OCI-LY3 (cell line): ENCODE results near the gene IRF1.

ENCODE experiments used
- H2AFZ ChIP-seq: fragments of 200-600, 300-600 bp; shearing (Covaris generic); 2 replicates; pipeline ENCODE4 v1.6.0; 2014; ENCODE audit warnings: antibody characterized with exemption, low read depth, low read length
- H3K27ac ChIP-seq: fragments of 200-600, 300-600 bp; sonication (generic); 2 replicates; pipeline ENCODE4 v1.5.1; 2014; ENCODE audit warnings: mild to moderate bottlenecking, low read length, moderate library complexity, mixed read lengths
- H3K27me3 ChIP-seq: fragments of 200-600, 300-600 bp; sonication (generic); 2 replicates; pipeline ENCODE4 v1.6.1; 2014; ENCODE audit warnings: low read depth, low read length, mixed read lengths
- H3K36me3 ChIP-seq: fragments of 200-600, 300-600 bp; sonication (generic); replicated peaks from 2 replicates; pipeline ENCODE3; 2014; ENCODE audit warnings: low read depth, low read length, mixed read lengths
- H3K4me1 ChIP-seq: fragments of 300-600, 200-600 bp; sonication (generic); 2 replicates; pipeline ENCODE4 v1.6.1; 2014; ENCODE audit warnings: low read length, mixed read lengths
- H3K4me2 ChIP-seq: fragments of 200-600, 300-600 bp; sonication (generic); 2 replicates; pipeline ENCODE4 v1.6.1; 2014; ENCODE audit warnings: low read length, mixed read lengths
- H3K4me3 ChIP-seq: fragments of 300-600, 200-600 bp; sonication (generic); 2 replicates; pipeline ENCODE4 v1.5.1; 2014; ENCODE audit warnings: antibody characterized with exemption, mild to moderate bottlenecking, low read length, moderate library complexity
- H3K79me2 ChIP-seq: fragments of 300-600, 200-600 bp; shearing (Covaris generic); 2 replicates; pipeline ENCODE4 v1.6.1; 2014; ENCODE audit warnings: mild to moderate bottlenecking, low read length, mixed read lengths
- H3K9ac ChIP-seq: fragments of 300-600, 200-600 bp; shearing (Covaris generic); 2 replicates; pipeline ENCODE4 v1.6.0; 2014; ENCODE audit warnings: mild to moderate bottlenecking, low read length, moderate library complexity
- H3K9me3 ChIP-seq: fragments of 200-600, 300-600 bp; shearing (Covaris generic); 2 replicates; pipeline ENCODE4 v1.6.1; 2014; ENCODE audit warnings: low read length, mixed read lengths; ENCODE audit not compliant: insufficient read depth
- H4K20me1 ChIP-seq: fragments of 200-600, 300-600 bp; sonication (generic); 2 replicates; pipeline ENCODE4 v1.6.1; 2016; ENCODE audit warnings: low read length, mixed read lengths; ENCODE audit not compliant: insufficient read depth
- EZH2phosphoT487 ChIP-seq: fragments of 200-600 bp; shearing (Covaris generic); IDR thresholded peaks from 2 replicates; pipeline ENCODE4 v1.6.1; 2018; ENCODE audit warnings: antibody characterized with exemption, mixed run types, low read depth
- TF ChIP-seq, protein P1 (sequence below): fragments of 200-600, 300-600 bp; sonication (generic); IDR thresholded peaks from 2 replicates; pipeline ENCODE4 v1.5.1; 2014; ENCODE audit warnings: antibody characterized with exemption, low read length, low read depth

Gene IRF1

DNA sequence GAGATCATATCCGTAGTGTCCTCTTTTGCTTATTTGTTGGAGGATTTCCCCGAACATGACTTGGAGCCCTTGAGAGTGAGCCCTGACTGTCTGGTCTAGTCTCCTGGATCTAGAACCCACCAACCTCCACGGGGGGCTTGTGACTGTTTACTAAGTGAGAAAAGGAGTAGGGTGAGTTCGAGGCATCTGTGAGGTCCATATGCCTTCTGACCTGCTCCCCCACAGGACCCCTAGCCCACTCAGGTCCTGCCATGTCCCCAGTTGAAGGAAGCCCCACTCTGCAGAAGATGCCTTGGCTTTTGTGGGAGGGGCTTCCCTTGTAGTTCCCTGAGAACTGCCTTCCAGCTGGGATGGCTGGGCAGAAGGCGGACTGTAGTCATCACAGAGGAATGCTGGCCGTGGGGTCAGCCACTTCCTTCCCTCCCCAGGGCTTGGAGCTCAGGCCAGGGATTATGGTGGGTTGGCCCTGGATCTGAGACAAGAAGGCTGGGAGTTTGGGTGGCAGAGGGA lies 7.0 kb upstream of the IRF1 start:
- H2AFZ ChIP-seq = no peak overlapping the region
- no peaks in the 10 kb centered on the region for H3K36me3 ChIP-seq
- H4K20me1 ChIP-seq = no peaks in the 10 kb centered on the region
- peaks cover 45% of the 10 kb centered on the region for H3K4me1 ChIP-seq
- peak overlapping the region; percentile 92 for H3K4me3 ChIP-seq
- H3K27me3 ChIP-seq = no peaks in the 10 kb centered on the region
- no peaks in the 10 kb centered on the region for H3K9me3 ChIP-seq
- H3K27ac ChIP-seq = no peak overlapping the region
- no peaks in the 10 kb centered on the region for H3K79me2 ChIP-seq
- peak overlapping the region; percentile 93 for H3K9ac ChIP-seq
- no peak for TF ChIP-seq EZH2phosphoT487
- TF ChIP-seq, protein P1, sequence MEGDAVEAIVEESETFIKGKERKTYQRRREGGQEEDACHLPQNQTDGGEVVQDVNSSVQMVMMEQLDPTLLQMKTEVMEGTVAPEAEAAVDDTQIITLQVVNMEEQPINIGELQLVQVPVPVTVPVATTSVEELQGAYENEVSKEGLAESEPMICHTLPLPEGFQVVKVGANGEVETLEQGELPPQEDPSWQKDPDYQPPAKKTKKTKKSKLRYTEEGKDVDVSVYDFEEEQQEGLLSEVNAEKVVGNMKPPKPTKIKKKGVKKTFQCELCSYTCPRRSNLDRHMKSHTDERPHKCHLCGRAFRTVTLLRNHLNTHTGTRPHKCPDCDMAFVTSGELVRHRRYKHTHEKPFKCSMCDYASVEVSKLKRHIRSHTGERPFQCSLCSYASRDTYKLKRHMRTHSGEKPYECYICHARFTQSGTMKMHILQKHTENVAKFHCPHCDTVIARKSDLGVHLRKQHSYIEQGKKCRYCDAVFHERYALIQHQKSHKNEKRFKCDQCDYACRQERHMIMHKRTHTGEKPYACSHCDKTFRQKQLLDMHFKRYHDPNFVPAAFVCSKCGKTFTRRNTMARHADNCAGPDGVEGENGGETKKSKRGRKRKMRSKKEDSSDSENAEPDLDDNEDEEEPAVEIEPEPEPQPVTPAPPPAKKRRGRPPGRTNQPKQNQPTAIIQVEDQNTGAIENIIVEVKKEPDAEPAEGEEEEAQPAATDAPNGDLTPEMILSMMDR = no peak
- peak overlapping the region; percentile 86 for H3K4me2 ChIP-seq

DNA sequence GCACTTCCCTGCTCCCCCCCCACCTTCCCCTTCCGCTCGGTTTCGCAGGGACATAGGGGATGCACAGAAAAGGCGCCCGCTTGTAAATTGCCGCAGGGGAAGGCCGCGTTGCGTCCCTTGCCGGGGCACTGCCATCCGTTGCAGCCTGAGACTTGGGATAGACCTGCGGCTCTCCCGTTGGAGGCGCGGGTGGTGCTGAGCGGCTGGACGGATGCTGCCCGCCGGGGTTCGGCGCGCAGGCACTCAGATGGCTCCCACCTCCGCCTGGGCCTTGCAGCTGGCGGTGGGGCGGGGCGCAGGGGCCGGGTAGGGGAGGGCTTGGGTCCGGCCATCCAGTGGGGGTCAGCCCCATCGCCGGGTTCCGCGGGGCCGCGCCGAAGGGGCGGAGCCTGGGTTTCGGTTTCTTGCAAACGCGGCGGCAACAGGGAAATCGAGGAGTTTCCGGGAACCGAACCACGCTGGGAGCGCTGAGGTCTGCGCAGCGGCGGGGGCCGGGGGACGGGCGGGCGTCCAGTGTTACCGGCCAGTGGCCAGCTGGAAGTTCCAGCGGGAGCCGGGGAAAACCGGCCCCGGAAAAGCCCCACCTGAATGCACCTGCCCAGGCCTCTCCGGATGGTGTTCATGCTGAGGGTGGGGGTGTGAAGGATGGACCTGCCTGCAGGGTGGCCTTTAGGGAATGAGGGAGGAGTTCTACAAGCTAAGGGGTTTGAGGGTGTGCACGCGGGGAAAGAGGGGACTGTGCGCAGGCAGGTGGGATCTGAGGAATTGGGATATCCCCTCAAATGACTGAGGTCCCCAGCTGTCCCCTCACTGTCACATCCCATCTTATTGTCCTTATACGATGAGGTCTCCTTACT lies 6.3 kb upstream of the IRF1 start:
- H3K4me1 ChIP-seq = peaks cover 52% of the 10 kb centered on the region
- no peak for TF ChIP-seq EZH2phosphoT487
- TF ChIP-seq, protein P1 = no peak
- H3K27ac ChIP-seq = peak overlapping the region; percentile 64
- peak overlapping the region; percentile 93 for H3K9ac ChIP-seq
- H2AFZ ChIP-seq = 0 out of 2 replicates have a peak overlapping the region, but pooled peaks have one; percentile 11
- no peaks in the 10 kb centered on the region for H3K79me2 ChIP-seq
- H3K36me3 ChIP-seq = no peaks in the 10 kb centered on the region
- H3K4me3 ChIP-seq = peak overlapping the region; percentile 92
- H3K4me2 ChIP-seq = peak overlapping the region; percentile 86
- no peaks in the 10 kb centered on the region for H3K9me3 ChIP-seq
- H4K20me1 ChIP-seq = no peaks in the 10 kb centered on the region
- peaks cover 4% of the 10 kb centered on the region; the same call in 1 of the 2 replicates for H3K27me3 ChIP-seq

DNA sequence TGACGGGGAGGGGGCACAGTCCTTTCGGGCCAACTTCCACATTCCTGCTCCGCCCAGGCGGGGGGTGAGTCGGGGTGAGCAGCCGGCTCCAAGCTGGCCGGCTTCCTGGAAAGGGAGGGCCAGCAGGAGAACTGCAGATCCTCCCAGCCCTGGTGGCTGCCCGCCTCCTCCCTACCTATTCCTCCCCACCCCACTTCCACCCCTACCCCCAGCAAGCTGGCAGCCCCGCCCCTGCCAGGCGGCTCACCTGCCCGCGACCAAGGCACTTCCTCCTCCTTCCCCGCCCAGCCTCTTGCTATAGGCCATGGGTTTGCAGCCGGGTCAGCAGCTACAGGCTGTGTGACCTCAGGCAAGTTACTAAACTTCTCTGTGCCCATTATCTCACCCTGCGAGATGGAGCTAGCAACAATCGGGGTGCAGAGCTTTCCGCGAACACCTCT lies 5.6 kb upstream of the IRF1 start:
- Histone ChIP-seq H3K27ac (peak overlapping the region; percentile 64), H3K79me2 (no peaks in the 10 kb centered on the region), H4K20me1 (no peaks in the 10 kb centered on the region), H3K27me3 (peaks cover 4% of the 10 kb centered on the region; the same call in 1 of the 2 replicates), H3K9ac (peak overlapping the region; percentile 93), H2AFZ (peak overlapping the region; percentile 19; the same call in 1 of the 2 replicates), H3K4me1 (peaks cover 51% of the 10 kb centered on the region), H3K4me3 (peak overlapping the region; percentile 92), H3K9me3 (no peaks in the 10 kb centered on the region), H3K4me2 (peak overlapping the region; percentile 86), H3K36me3 (no peaks in the 10 kb centered on the region)
- TF ChIP-seq, protein P1 = no peak
- TF ChIP-seq EZH2phosphoT487 = no peak

DNA sequence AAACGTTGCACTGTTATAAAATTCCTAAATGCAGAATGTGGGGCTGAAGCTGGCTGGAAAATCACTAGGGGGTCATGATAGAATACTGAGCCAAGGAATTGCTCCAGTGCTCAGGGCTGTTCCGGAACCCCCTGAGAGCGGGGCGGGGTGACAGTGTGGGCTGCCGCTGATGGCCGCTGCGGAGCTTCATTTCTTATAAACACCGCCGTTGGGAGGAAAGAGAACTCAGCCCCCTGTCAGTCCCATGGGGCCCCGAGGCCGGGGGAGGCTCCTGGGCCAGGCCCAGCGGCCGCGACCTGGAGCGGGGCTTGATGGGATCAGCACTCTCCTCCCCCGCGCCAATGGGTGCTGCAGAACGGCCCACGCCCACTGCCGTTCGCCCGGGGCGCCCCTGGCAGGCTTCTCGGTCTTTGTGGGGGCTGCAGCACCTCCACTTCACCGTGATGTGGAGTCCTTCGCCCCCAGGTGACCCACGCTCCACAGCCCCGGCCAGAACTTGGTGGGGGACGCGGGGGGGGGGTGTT lies 5.2 kb upstream of the IRF1 start:
- peaks cover 46% of the 10 kb centered on the region for H3K4me1 ChIP-seq
- H3K27me3 ChIP-seq = peaks cover 4% of the 10 kb centered on the region; the same call in 1 of the 2 replicates
- H3K9ac ChIP-seq = peak overlapping the region; percentile 93
- peak overlapping the region; percentile 86 for H3K4me2 ChIP-seq
- H3K4me3 ChIP-seq = peak overlapping the region; percentile 92
- no peaks in the 10 kb centered on the region for H4K20me1 ChIP-seq
- no peaks in the 10 kb centered on the region for H3K9me3 ChIP-seq
- H3K79me2 ChIP-seq = no peaks in the 10 kb centered on the region
- H3K36me3 ChIP-seq = no peaks in the 10 kb centered on the region
- H3K27ac ChIP-seq = peak overlapping the region; percentile 64
- peak overlapping the region; percentile 19; the same call in 1 of the 2 replicates for H2AFZ ChIP-seq
- no peak for TF ChIP-seq EZH2phosphoT487
- TF ChIP-seq, protein P1 = peak; percentile 10; the same call in 1 of the 2 replicates
